H9 (cell line): ENCODE results near the gene CNOT6. TPM values are rescaled to one million over a fixed set of nuclear protein-coding genes. Genes with fewer than 3 reads are reported as not detected.

Experiments
- DNase-seq: peaks from one replicate; pipeline ENCODE4 v3.0.0-alpha.2; 2017
- H2AFZ ChIP-seq: one replicate; pipeline ENCODE4 v1.6.1; 2013; ENCODE audit warnings: mild to moderate bottlenecking, low read length, control low read depth, moderate library complexity
- H2AK5ac ChIP-seq: 2 replicates; pipeline ENCODE4 v1.6.1; 2013; ENCODE audit warnings: low read length, control low read depth, mixed read lengths; ENCODE audit not compliant: insufficient read length
- H2BK120ac ChIP-seq: one replicate; pipeline ENCODE4 v1.6.1; 2013; ENCODE audit warnings: low read depth, mild to moderate bottlenecking, low read length, control low read depth, inconsistent platforms; ENCODE audit not compliant: poor library complexity, severe bottlenecking
- H2BK12ac ChIP-seq: 2 replicates; pipeline ENCODE4 v1.6.1; 2013; ENCODE audit warnings: low read length, control low read depth, mixed read lengths, low read depth; ENCODE audit not compliant: insufficient read length
- H2BK15ac ChIP-seq: 2 replicates; pipeline ENCODE4 v1.6.1; 2013; ENCODE audit warnings: low read depth, low read length, control low read depth
- H2BK20ac ChIP-seq: one replicate; pipeline ENCODE4 v1.6.1; 2013; ENCODE audit warnings: low read depth, mild to moderate bottlenecking, low read length, control low read depth, inconsistent platforms; ENCODE audit not compliant: poor library complexity, severe bottlenecking
- H2BK5ac ChIP-seq: 2 replicates; pipeline ENCODE4 v1.6.1; 2013; ENCODE audit warnings: low read length, control low read depth, mixed read lengths; ENCODE audit not compliant: insufficient read length
- H3K14ac ChIP-seq: 2 replicates; pipeline ENCODE4 v1.6.1; 2013; ENCODE audit warnings: low read length, control low read depth; ENCODE audit not compliant: insufficient read depth
- H3K18ac ChIP-seq: 2 replicates; pipeline ENCODE4 v1.6.1; 2013; ENCODE audit warnings: low read depth, mild to moderate bottlenecking, mixed read lengths, low read length, control low read depth; ENCODE audit not compliant: insufficient read length
- H3K23ac ChIP-seq: 2 replicates; pipeline ENCODE4 v1.6.1; 2013; ENCODE audit warnings: low read length, control low read depth, mixed read lengths, low read depth; ENCODE audit not compliant: insufficient read length
- H3K23me2 ChIP-seq: 2 replicates; pipeline ENCODE4 v1.6.1; 2013; ENCODE audit warnings: low read depth, mild to moderate bottlenecking, mixed read lengths, low read length, control low read depth; ENCODE audit not compliant: insufficient read length, poor library complexity, severe bottlenecking
- H3K27ac ChIP-seq: 2 replicates; pipeline ENCODE4 v1.5.1; 2013; ENCODE audit warnings: low read length, control low read depth, mixed read lengths, low read depth; ENCODE audit not compliant: insufficient read length
- H3K27me3 ChIP-seq: 2 replicates; pipeline ENCODE4 v1.6.1; 2013; ENCODE audit warnings: low read length, control low read depth, inconsistent platforms; ENCODE audit not compliant: insufficient read depth
- H3K4ac ChIP-seq: 2 replicates; pipeline ENCODE4 v1.6.1; 2013; ENCODE audit warnings: low read depth, mild to moderate bottlenecking, control low read depth, inconsistent platforms, low read length, moderate library complexity
- H3K4me1 ChIP-seq: 2 replicates; pipeline ENCODE4 v1.6.1; 2013; ENCODE audit warnings: low read length, control low read depth, inconsistent platforms; ENCODE audit not compliant: insufficient read depth
- H3K4me2 ChIP-seq: 2 replicates; pipeline ENCODE4 v1.6.1; 2013; ENCODE audit warnings: low read length, control low read depth, mixed read lengths; ENCODE audit not compliant: insufficient read length, insufficient read depth
- H3K56ac ChIP-seq: 2 replicates; pipeline ENCODE4 v1.6.1; 2013; ENCODE audit warnings: low read depth, mild to moderate bottlenecking, mixed read lengths, low read length, control low read depth; ENCODE audit not compliant: insufficient read length
- H3K79me1 ChIP-seq: 2 replicates; pipeline ENCODE4 v1.6.1; 2013; ENCODE audit warnings: low read depth, mild to moderate bottlenecking, moderate library complexity, low read length, control low read depth, inconsistent platforms; ENCODE audit not compliant: insufficient read depth, poor library complexity, severe bottlenecking
- H3K79me2 ChIP-seq: 2 replicates; pipeline ENCODE4 v1.6.1; 2013; ENCODE audit warnings: low read length, control low read depth, inconsistent platforms; ENCODE audit not compliant: insufficient read depth
- H3K9ac ChIP-seq: 2 replicates; pipeline ENCODE4 v1.6.1; 2013; ENCODE audit warnings: low read length, control low read depth, mixed read lengths; ENCODE audit not compliant: insufficient read length; ENCODE audit errors: extremely low read depth
- H3K9me3 ChIP-seq: one replicate; pipeline ENCODE4 v1.6.1; 2013; ENCODE audit warnings: low read depth, low read length, inconsistent platforms; ENCODE audit not compliant: control insufficient read depth
- H3T11ph ChIP-seq: one replicate; pipeline ENCODE4 v1.6.1; 2013; ENCODE audit warnings: mild to moderate bottlenecking, low read length, control low read depth, inconsistent platforms
- H4K20me1 ChIP-seq: one replicate; pipeline ENCODE4 v1.6.1; 2013; ENCODE audit not compliant: control insufficient read depth, insufficient read length, insufficient read depth
- H4K5ac ChIP-seq: 2 replicates; pipeline ENCODE4 v1.6.1; 2013; ENCODE audit warnings: low read depth, mild to moderate bottlenecking, mixed read lengths, low read length, control low read depth; ENCODE audit not compliant: insufficient read length
- H4K8ac ChIP-seq: replicated peaks from 2 replicates; pipeline ENCODE4 v1.6.1; 2013; ENCODE audit warnings: low read length, control low read depth, mixed read lengths, low read depth; ENCODE audit not compliant: insufficient read length
- H4K91ac ChIP-seq: 2 replicates; pipeline ENCODE4 v1.6.1; 2013; ENCODE audit warnings: low read depth, mild to moderate bottlenecking, moderate library complexity, mixed read lengths, low read length, control low read depth; ENCODE audit not compliant: insufficient read length
- H3K27ac Mint-ChIP-seq, 3 experiments: 2 replicates in 2 of 3; 3 replicates in 1 of 3; pipeline ENCODE4 v1.8.0; 2020 to 2021; ENCODE audit warnings: mixed read lengths in 3 of 3, mild to moderate bottlenecking in 1 of 3, moderate library complexity in 1 of 3
- H3K27me3 Mint-ChIP-seq: 2 replicates; pipeline ENCODE4 v1.8.0; 2021; ENCODE audit warnings: low read depth, mild to moderate bottlenecking, moderate library complexity, mixed read lengths
- H3K36me3 Mint-ChIP-seq, 3 experiments: 2 replicates in 2 of 3; 3 replicates in 1 of 3; pipeline ENCODE4 v1.8.0; 2020 to 2021; ENCODE audit warnings: low read depth in 3 of 3, mixed read lengths in 3 of 3; ENCODE audit not compliant: insufficient read depth in 1 of 3
- H3K4me1 Mint-ChIP-seq, 2 experiments: 2 replicates each; pipeline ENCODE4 v1.8.0; 2020; ENCODE audit warnings: mixed read lengths in 2 of 2
- H3K4me3 Mint-ChIP-seq, 2 experiments: 2 replicates in 1 of 2; 3 replicates in 1 of 2; pipeline ENCODE4 v1.8.0; 2020 to 2021; ENCODE audit warnings: mild to moderate bottlenecking in 2 of 2, mixed read lengths in 2 of 2, moderate library complexity in 1 of 2
- H3K9me3 Mint-ChIP-seq, 2 experiments: 2 replicates in 1 of 2; 3 replicates in 1 of 2; pipeline ENCODE4 v1.8.0; 2020; ENCODE audit warnings: mild to moderate bottlenecking in 2 of 2, mixed read lengths in 2 of 2, moderate library complexity in 1 of 2
- WGBS: extraction: QIAGEN DNeasy Blood & Tissue Kit; methylation state at CpG from one replicate; pipeline ENCODE4 v1.1.7; 2013; ENCODE audit warnings: missing lambda C conversion rate, low lambda C conversion rate, mixed read lengths; ENCODE audit not compliant: insufficient read length; ENCODE audit errors: extremely low coverage; 5-methylcytosine and 5-hydroxymethylcytosine counted together
- total RNA-seq: library from RNA; stranded (reverse); gene quantifications from 2 replicates; pipeline ENCODE4 v1.2.1, GENCODE V29; 2021
- TF ChIP-seq, protein P1 (sequence below): fragments of 200-600 bp; sonication (generic); conservative IDR thresholded peaks from 3 replicates; pipeline ENCODE4 v1.8.0; 2021; ENCODE audit warnings: antibody characterized with exemption, mild to moderate bottlenecking

CNOT6 gene
- total RNA-seq, 1 experiment from 2014 or later: 45.0 TPM

DNA sequence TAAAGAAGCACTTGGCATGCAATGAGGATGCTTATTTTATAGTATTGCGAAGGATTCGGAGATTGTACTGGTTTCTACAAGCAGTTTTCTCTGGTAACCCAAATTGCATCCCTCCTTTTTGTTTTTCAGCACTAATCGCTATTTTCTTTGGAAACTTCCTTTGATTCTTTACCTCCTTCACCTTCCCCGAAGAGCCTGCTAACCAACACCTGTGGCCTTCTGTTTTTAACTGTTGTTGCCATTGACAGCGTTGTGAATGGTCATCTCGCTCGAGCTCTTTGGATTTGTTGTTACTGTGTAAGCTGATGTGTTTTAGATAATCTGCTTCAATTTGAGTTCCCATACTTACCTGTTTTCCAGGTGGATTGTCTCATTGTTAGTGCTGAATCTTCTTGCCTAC is 1.1 kb downstream of the CNOT6 start:
- Histone ChIP-seq H3K4me1 (peaks cover 6% of the 10 kb centered on the region; the same call in 1 of the 2 replicates), H4K20me1 (no peaks in the 10 kb centered on the region), H2BK5ac (no peak overlapping the region), H3K79me2 (peaks cover 45% of the 10 kb centered on the region), H3K23me2 (peaks cover 6% of the 10 kb centered on the region), H4K91ac (no peak overlapping the region), H3K27me3 (no peaks in the 10 kb centered on the region), H3K27ac (no peak overlapping the region), H4K8ac (no peak overlapping the region), H3K4ac (no peak overlapping the region), H3K4me2 (peak overlapping the region; percentile 93), H3K14ac (no peak overlapping the region), H3K9ac (peak overlapping the region; percentile 91), H3K9me3 (no peaks in the 10 kb centered on the region), H3T11ph (no peak overlapping the region), H2BK15ac (no peak overlapping the region), H3K56ac (no peak overlapping the region), H3K23ac (no peak overlapping the region), H4K5ac (no peak overlapping the region), H3K79me1 (peaks cover 8% of the 10 kb centered on the region), H2AFZ (no peak overlapping the region), H2BK20ac (no peak overlapping the region), H2AK5ac (no peak overlapping the region), H2BK120ac (no peak overlapping the region), H3K18ac (no peak overlapping the region), H2BK12ac (no peak overlapping the region)
- H3K27me3 Mint-ChIP-seq: no peaks in the 10 kb centered on the region
- TF ChIP-seq, protein P1, sequence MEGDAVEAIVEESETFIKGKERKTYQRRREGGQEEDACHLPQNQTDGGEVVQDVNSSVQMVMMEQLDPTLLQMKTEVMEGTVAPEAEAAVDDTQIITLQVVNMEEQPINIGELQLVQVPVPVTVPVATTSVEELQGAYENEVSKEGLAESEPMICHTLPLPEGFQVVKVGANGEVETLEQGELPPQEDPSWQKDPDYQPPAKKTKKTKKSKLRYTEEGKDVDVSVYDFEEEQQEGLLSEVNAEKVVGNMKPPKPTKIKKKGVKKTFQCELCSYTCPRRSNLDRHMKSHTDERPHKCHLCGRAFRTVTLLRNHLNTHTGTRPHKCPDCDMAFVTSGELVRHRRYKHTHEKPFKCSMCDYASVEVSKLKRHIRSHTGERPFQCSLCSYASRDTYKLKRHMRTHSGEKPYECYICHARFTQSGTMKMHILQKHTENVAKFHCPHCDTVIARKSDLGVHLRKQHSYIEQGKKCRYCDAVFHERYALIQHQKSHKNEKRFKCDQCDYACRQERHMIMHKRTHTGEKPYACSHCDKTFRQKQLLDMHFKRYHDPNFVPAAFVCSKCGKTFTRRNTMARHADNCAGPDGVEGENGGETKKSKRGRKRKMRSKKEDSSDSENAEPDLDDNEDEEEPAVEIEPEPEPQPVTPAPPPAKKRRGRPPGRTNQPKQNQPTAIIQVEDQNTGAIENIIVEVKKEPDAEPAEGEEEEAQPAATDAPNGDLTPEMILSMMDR: no peak
- peak overlapping the region; percentile 86 to 91 for H3K4me3 Mint-ChIP-seq
- DNase-seq: no peak
- H3K4me1 Mint-ChIP-seq: peaks cover 37 to 44% of the 10 kb centered on the region in 2 experiments
- WGBS: no CpG with 5 or more reads among the region's 7 CpGs
- peak overlapping the region; percentile 79 to 95 (median 89); a peak in 6 of 7 replicates for H3K27ac Mint-ChIP-seq
- H3K36me3 Mint-ChIP-seq: peaks cover 33 to 56% (median 51%) of the 10 kb centered on the region in 3 experiments
- H3K9me3 Mint-ChIP-seq: peaks cover 3 to 14% of the 10 kb centered on the region in 2 experiments; a peak in 3 of 5 replicates
